Ascending aorta (tissue), 2 donors: ENCODE measurements around the gene CNTNAP2. TPM values are rescaled to one million over a fixed set of nuclear protein-coding genes. Genes with fewer than 3 reads are reported as not detected.

Source experiments
- DNase-seq, 2 donors: peaks; one replicate each; pipeline ENCODE4 v3.0.0-alpha.2; 2019; ENCODE audit warnings: low spot score in 2 of 2
- H3K27ac ChIP-seq, 2 donors: fragments of 200-600 bp; sonication (generic); one replicate each; pipeline ENCODE4 v1.5.1; 2016 to 2017; ENCODE audit warnings: mild to moderate bottlenecking in 1 of 2
- H3K27me3 ChIP-seq: fragments of 200-600 bp; sonication (generic); one replicate; pipeline ENCODE4 v1.5.1; 2017
- H3K36me3 ChIP-seq, 2 donors: fragments of 200-600 bp; sonication (generic); one replicate each; pipeline ENCODE4 v1.5.1; 2016
- H3K4me1 ChIP-seq, 2 donors: fragments of 200-600 bp; sonication (generic); one replicate each; pipeline ENCODE4 v1.5.1; 2016 to 2017; ENCODE audit warnings: mild to moderate bottlenecking in 1 of 2
- H3K4me3 ChIP-seq, 2 donors: fragments of 200-600 bp; sonication (generic); one replicate each; pipeline ENCODE4 v1.5.1; 2016 to 2017; ENCODE audit warnings: mild to moderate bottlenecking in 1 of 2
- H3K9me3 ChIP-seq, 2 donors: fragments of 200-600 bp; sonication (generic); one replicate each; pipeline ENCODE4 v1.5.1; 2016
- CTCF ChIP-seq, 3 experiments: fragments of 200-600 bp in 2 of 3; fragments of 450-650 bp in 1 of 3; sonication (generic) in 2 of 3; IDR thresholded peaks; one replicate each; pipeline ENCODE4 v1.5.1; 2016 to 2019; ENCODE audit warnings: antibody characterized with exemption in 3 of 3, mild to moderate bottlenecking in 1 of 3, moderate library complexity in 1 of 3
- intact Hi-C: fragments of 100-400 bp; cut with DNase I; formaldehyde crosslinking; loops from one replicate; pipeline ENCODE4 v1.15.1; 2023
- total RNA-seq: library from RNA; depleted of rRNA; stranded (reverse); fragments of >200 nt; gene quantifications from one replicate; pipeline ENCODE4 v1.1.0, GENCODE V29; 2016

The CNTNAP2 gene
- total RNA-seq, 1 donor from 2014 or later = not detected

DNA sequence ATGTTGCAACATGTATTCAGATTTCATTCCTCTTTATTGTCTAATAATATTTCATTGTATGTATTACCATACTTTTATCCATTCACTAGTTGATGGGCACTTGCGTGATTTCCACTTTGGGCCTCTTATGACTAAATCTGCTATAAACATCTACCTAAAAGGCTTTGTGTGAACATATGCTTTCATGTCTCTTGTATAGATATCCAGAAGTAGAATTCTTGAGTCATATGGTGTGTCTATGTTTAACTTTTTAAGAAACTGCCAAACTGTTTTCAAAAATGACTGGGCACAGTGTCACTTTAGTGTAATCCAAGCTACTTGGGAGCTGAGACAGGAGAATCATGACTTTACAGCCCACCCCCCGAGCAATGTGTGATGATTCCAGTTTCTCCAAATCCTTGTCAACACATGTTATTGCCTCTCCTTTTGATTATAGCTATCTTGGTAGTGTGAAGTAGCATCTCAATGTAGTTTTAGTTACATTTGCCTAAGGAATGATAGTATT lies 1855.1 kb downstream of the CNTNAP2 start:
- H3K27ac ChIP-seq = no peak overlapping the region
- no peak for DNase-seq
- no peak overlapping the region for H3K4me3 ChIP-seq
- intact Hi-C loops = no loop called here
- H3K9me3 ChIP-seq = no peaks in the 10 kb centered on the region
- H3K27me3 ChIP-seq = no peaks in the 10 kb centered on the region
- TF ChIP-seq CTCF (IDR thresholded peaks at IDR 0.05) = no peak
- H3K4me1 ChIP-seq = no peaks in the 10 kb centered on the region
- no peaks in the 10 kb centered on the region for H3K36me3 ChIP-seq

- no peaks in the 10 kb centered on the region for H3K4me1 ChIP-seq
- no peak overlapping the region for H3K4me3 ChIP-seq
- H3K9me3 ChIP-seq = no peaks in the 10 kb centered on the region
- intact Hi-C loops = no loop called here
- no peaks in the 10 kb centered on the region for H3K27me3 ChIP-seq
- TF ChIP-seq CTCF (IDR thresholded peaks at IDR 0.05) = no peak
- H3K27ac ChIP-seq = no peak overlapping the region
- H3K36me3 ChIP-seq = no peaks in the 10 kb centered on the region
- no peak for DNase-seq
Observed at GRCh38 chr7:147978201-147978600, 1861.6 kb downstream of the CNTNAP2 start.

DNA sequence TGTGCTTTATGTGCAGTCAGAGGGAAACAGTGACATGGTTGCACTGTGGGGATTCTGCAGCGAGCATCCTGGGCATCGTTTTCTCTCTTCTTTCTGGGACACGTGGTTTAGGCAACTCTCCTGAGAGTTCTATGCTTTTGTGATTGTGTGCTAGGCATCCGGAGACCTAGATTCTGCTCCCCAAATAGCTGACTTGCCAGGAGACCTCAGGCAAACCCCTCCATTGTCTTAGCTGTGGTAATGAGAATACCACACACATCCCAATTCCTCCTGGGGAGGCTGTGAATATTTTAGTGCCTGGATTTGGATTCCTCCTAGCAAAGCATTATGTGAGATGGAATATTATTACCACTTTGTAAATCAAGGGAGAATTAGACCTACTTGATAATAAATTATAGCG lies 1862.0 kb downstream of the CNTNAP2 start:
- DNase-seq = no peak
- Histone ChIP-seq H3K9me3 (no peaks in the 10 kb centered on the region), H3K4me1 (no peaks in the 10 kb centered on the region), H3K27me3 (no peaks in the 10 kb centered on the region), H3K36me3 (no peaks in the 10 kb centered on the region), H3K4me3 (no peak overlapping the region), H3K27ac (no peak overlapping the region)
- intact Hi-C loops = no loop called here
- TF ChIP-seq CTCF (IDR thresholded peaks at IDR 0.05) = no peak

DNA sequence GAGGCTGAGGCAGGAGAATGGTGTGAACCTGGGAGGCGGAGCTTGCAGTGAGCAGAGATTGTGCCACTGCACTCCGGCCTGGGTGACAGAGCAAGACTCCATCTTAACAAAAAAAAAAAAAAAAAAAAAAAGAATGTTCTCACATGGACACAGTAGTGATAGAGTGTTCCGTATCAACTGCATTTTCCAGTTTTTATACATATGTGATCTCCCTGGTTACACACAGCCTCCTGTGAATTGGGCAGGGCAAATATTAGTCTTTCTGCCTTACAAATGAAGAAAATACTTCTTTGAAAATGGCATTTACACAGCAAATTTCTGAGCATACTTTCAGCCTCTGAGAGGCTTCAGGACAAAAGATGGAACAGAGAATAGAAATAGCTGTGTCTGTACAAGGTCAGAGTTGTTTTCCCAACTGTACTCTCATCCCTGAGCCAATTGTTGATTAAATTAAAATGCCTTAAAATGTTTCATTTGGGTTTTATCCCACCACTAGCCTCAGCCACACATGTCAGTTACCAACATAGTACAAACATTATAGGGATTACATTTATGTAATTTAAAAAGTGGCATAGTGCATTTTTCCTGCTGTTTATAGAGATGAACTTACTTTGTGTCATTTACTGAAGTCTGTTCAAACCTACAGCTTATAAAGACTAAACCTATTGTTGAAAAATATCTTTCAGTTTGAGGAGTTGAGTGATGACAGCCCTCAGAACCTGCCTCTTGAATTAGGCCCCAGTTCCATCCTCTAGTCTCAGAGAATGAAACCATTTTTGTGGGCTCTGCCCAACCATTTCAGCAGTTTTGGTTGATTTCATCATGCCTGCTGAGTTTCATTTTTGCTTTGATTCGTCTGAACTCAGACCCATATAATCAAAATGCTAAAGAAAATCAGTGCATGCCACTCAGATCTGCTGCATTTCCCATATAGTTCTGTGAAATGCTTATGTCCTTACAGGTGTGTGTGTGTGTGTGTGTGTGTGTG lies 1864.5 kb downstream of the CNTNAP2 start:
- DNase-seq = no peak
- H3K36me3 ChIP-seq = no peaks in the 10 kb centered on the region
- H3K27me3 ChIP-seq = no peaks in the 10 kb centered on the region
- no peaks in the 10 kb centered on the region for H3K9me3 ChIP-seq
- no peak overlapping the region for H3K4me3 ChIP-seq
- intact Hi-C loops = no loop called here
- TF ChIP-seq CTCF (IDR thresholded peaks at IDR 0.05) = no peak
- H3K4me1 ChIP-seq = no peaks in the 10 kb centered on the region
- H3K27ac ChIP-seq = no peak overlapping the region

DNA sequence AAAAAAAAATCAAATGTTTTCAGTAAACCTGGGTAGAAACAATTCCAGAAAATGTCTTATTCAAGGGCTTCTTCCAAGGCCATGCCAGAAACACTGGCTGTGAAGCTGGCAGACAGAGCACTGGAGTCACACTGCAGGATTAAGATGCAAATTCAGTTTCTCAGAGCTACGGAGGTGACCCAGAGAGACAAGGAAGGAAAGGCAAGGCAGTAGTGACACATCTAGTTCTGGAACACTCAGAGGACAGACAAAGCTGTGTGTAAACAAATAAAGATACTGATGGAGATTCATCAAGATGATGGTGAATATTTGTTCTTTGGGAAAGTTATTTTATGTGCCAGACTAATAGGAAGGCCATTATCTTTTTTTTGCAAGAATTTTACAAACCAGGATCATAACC lies 1865.7 kb downstream of the CNTNAP2 start:
- no peaks in the 10 kb centered on the region for H3K4me1 ChIP-seq

More for the DNA sequence above, 1865.7 kb downstream of the CNTNAP2 start:
- Histone ChIP-seq H3K27me3 (no peaks in the 10 kb centered on the region), H3K27ac (no peak overlapping the region), H3K36me3 (no peaks in the 10 kb centered on the region), H3K4me3 (no peak overlapping the region), H3K9me3 (no peaks in the 10 kb centered on the region)
- intact Hi-C loops = no loop called here
- DNase-seq = no peak
- no peak for TF ChIP-seq CTCF (IDR thresholded peaks at IDR 0.05)
